Forelimb muscle (tissue), 1 donor: ENCODE measurements around the gene SEMA3C. TPM values are rescaled to one million over a fixed set of nuclear protein-coding genes. Genes with fewer than 3 reads are reported as not detected.
A peak's percentile ranks its signal among the peaks of the same experiment; 100 is the strongest.

ENCODE experiments used
- DNase-seq: peaks from one replicate; pipeline ENCODE4 v3.0.0-alpha.2; 2013; ENCODE audit warnings: low read depth
- polyA plus RNA-seq: library from polyadenylated mRNA; unstranded; fragments of 120-200 nt; gene quantifications from one replicate; pipeline ENCODE4 v1.2.1, GENCODE V29; 2013; ENCODE audit not compliant: insufficient read length

The SEMA3C gene
- polyA plus RNA-seq, 1 donor = 139 TPM

- no peak for DNase-seq
These were observed 93.4 kb downstream of the SEMA3C start for GRCh38 chr7:80825499-80825898.

GRCh38 chr7:80824253-80824652 is 94.6 kb downstream of the SEMA3C start:
- DNase-seq = no peak

GRCh38 chr7:80823057-80823456 is 95.8 kb downstream of the SEMA3C start:
- no peak for DNase-seq

GRCh38 chr7:80821771-80822319 is 97.0 kb downstream of the SEMA3C start:
- DNase-seq = no peak

- no peak for DNase-seq
These were observed 99.3 kb downstream of the SEMA3C start for GRCh38 chr7:80819503-80819902.

GRCh38 chr7:80818181-80818580 is 100.7 kb downstream of the SEMA3C start:
- no peak for DNase-seq

- no peak for DNase-seq
These were observed 102.0 kb downstream of the SEMA3C start for GRCh38 chr7:80816806-80817205.

- DNase-seq = no peak
These were observed 103.1 kb downstream of the SEMA3C start for GRCh38 chr7:80815733-80816132.

GRCh38 chr7:80809545-80809944 is 109.3 kb downstream of the SEMA3C start:
- DNase-seq = no peak

GRCh38 chr7:80807166-80807900 is 111.5 kb downstream of the SEMA3C start:
- DNase-seq = no peak

- no peak for DNase-seq
These were observed 112.2 kb downstream of the SEMA3C start for GRCh38 chr7:80806663-80807062.

- no peak for DNase-seq
These were observed 114.3 kb downstream of the SEMA3C start for GRCh38 chr7:80804589-80804988.

GRCh38 chr7:80802527-80802926 is 116.3 kb downstream of the SEMA3C start:
- no peak for DNase-seq

GRCh38 chr7:80794631-80795573 is 123.9 kb downstream of the SEMA3C start:
- DNase-seq = peak; percentile 86

- DNase-seq = no peak
These were observed 127.3 kb downstream of the SEMA3C start for GRCh38 chr7:80791509-80791929.

GRCh38 chr7:80790877-80791276 is 128.0 kb downstream of the SEMA3C start:
- no peak for DNase-seq

GRCh38 chr7:80787721-80788120 is 131.1 kb downstream of the SEMA3C start:
- no peak for DNase-seq

- DNase-seq = no peak
These were observed 132.8 kb downstream of the SEMA3C start for GRCh38 chr7:80785961-80786536.

- DNase-seq = no peak
These were observed 133.6 kb downstream of the SEMA3C start for GRCh38 chr7:80785276-80785675.

GRCh38 chr7:80783678-80784327 is 135.0 kb downstream of the SEMA3C start:
- no peak for DNase-seq

- DNase-seq = no peak
These were observed 135.6 kb downstream of the SEMA3C start for GRCh38 chr7:80783186-80783677.
